ENCODE results near the gene TMEM86B. TPM values are rescaled to one million over a fixed set of nuclear protein-coding genes. Genes with fewer than 3 reads are reported as not detected.

TMEM86B gene
- total and polyA plus RNA-seq, 12 donors: 0.20 to 47.8 (median 4.3) TPM

DNA sequence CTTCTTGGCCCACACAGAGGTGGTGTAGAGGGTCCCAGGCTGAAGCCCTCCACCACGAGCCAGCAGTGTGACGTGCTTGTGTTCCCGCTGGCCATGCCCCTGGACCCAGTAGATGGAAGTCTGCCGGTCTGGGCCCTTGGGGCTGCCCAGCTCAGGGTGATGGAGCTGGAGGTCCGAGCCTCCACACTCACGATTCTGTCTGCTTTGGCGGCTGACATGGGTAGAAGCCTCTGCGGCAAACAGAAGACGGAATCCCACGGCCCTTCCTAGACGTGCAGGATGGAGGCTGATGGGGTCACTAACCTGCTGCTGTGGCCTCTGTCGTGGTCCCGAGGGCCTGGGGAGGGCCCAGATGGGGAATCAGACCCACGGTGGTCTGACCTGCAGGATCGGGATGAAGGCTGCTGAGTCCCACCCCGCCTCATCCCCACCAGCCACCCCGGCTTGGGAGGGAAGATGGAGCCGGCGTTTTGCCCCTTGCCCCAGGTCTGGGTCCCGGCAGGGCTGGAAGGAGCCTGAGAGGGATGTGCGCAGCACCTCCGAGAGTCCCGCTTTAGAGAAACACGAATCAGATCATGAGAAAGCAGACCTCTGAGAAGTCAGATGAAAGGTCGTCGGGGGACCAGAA, 4.4 kb downstream of the TMEM86B start:
- TF ChIP-seq, protein P1, sequence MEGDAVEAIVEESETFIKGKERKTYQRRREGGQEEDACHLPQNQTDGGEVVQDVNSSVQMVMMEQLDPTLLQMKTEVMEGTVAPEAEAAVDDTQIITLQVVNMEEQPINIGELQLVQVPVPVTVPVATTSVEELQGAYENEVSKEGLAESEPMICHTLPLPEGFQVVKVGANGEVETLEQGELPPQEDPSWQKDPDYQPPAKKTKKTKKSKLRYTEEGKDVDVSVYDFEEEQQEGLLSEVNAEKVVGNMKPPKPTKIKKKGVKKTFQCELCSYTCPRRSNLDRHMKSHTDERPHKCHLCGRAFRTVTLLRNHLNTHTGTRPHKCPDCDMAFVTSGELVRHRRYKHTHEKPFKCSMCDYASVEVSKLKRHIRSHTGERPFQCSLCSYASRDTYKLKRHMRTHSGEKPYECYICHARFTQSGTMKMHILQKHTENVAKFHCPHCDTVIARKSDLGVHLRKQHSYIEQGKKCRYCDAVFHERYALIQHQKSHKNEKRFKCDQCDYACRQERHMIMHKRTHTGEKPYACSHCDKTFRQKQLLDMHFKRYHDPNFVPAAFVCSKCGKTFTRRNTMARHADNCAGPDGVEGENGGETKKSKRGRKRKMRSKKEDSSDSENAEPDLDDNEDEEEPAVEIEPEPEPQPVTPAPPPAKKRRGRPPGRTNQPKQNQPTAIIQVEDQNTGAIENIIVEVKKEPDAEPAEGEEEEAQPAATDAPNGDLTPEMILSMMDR (IDR thresholded peaks at IDR 0.05): no peak
- no peak for TF ChIP-seq POLR2A (IDR thresholded peaks at IDR 0.05)
- peaks cover 0 to 26% of the 10 kb centered on the region in 2 donors for H3K36me3 ChIP-seq (replicated peaks in 1 of 2)
- H3K27me3 ChIP-seq: no peaks in the 10 kb centered on the region
- WGBS, 4 donors: 82 to 91% (median 83%) methylated on average over 6 to 26 of the region's 26 CpGs
- intact Hi-C loops (cut with DNase I): no loop called here
- no peak for DNase-seq
- no peak overlapping the region for H3K27ac ChIP-seq
- no peak overlapping the region for H3K4me3 ChIP-seq
- H3K4me1 ChIP-seq (replicated peaks in 1 of 2): peaks cover 2 to 5% of the 10 kb centered on the region in 2 donors
- H3K9me3 ChIP-seq (replicated peaks in 1 of 3): no peaks in the 10 kb centered on the region

DNA sequence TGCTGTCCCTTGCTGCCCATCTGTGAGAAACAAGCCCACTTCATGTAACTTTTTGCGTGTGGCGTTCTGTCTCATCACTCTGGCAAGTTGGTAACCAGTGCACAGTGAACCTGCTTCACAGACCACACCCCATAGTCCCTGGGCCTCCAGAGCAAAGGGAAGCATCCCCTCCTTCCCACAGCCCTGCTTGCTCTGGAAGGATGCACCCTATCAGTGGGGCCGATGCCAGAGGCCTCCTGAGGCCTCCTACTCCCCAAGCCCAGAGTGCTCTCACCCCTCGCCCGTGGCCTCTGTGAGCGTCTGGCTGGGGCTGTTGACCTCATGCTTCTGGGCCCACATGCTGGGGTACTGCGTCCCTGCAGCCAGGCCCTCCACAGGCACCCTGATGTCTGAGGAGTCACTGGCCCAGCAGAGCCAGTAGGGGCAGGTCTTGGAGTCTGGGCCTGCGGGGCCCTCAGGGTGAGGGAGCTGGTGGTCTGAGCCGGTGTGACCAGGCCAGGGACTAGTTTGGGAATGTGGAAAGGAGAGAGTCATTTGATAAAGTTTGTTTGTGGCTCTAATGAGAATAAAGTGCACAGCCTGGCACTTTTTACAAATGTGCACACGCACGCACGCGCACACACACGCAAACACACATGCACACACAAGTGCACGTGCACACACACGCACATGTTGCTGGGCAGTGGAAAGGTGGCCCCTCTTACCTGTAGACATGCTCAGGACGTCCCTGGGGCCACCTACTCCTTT, 5.1 kb downstream of the TMEM86B start:
- Histone ChIP-seq H3K27me3 (no peaks in the 10 kb centered on the region), H3K9me3 (replicated peaks in 1 of 3) (no peaks in the 10 kb centered on the region), H3K27ac (no peak overlapping the region), H3K4me1 (replicated peaks in 1 of 2) (peaks cover 0 to 5% of the 10 kb centered on the region in 2 donors), H3K4me3 (no peak overlapping the region), H3K36me3 (replicated peaks in 1 of 2) (peaks cover 0 to 21% of the 10 kb centered on the region in 2 donors)
- no peak for DNase-seq
- intact Hi-C loops (cut with DNase I): no loop called here
- no peak for TF ChIP-seq POLR2A (IDR thresholded peaks at IDR 0.05)
- TF ChIP-seq, protein P1 (IDR thresholded peaks at IDR 0.05): no peak
- WGBS, 4 donors: 86 to 93% (median 88%) methylated on average over 10 to 17 of the region's 17 CpGs

DNA sequence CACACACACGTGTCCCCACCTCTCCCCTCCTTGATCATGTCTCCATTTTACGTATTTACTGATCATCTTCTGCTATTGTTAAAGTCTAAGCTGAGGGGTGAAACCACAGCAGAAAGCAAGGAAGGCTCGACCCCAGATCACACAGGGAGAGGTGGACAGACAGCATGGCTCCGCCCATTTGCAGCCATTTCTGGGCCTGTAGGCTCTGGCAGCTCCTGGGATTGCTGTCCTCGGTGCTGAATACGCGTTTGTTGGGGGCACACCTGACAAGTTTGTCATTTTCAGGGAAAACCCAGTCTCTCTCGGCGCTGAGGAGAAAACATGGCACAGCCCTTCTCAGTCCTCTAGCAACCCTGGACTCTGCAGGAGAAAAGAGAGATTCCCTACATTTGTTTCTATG, 8.0 kb downstream of the TMEM86B start:
- Histone ChIP-seq H3K4me1 (replicated peaks in 1 of 2) (peaks cover 5 to 13% of the 10 kb centered on the region in 2 donors), H3K9me3 (replicated peaks in 1 of 3) (no peaks in the 10 kb centered on the region), H3K4me3 (no peak overlapping the region), H3K27ac (no peak overlapping the region), H3K27me3 (no peaks in the 10 kb centered on the region), H3K36me3 (replicated peaks in 1 of 2) (no peaks in the 10 kb centered on the region)
- TF ChIP-seq POLR2A (IDR thresholded peaks at IDR 0.05): no peak
- TF ChIP-seq, protein P1 (IDR thresholded peaks at IDR 0.05): no peak
- 78 to 85% (median 84%) methylated on average over 9 of the region's 9 CpGs for WGBS, 4 donors
- no peak for DNase-seq
- intact Hi-C loops (cut with DNase I): no loop called here

DNA sequence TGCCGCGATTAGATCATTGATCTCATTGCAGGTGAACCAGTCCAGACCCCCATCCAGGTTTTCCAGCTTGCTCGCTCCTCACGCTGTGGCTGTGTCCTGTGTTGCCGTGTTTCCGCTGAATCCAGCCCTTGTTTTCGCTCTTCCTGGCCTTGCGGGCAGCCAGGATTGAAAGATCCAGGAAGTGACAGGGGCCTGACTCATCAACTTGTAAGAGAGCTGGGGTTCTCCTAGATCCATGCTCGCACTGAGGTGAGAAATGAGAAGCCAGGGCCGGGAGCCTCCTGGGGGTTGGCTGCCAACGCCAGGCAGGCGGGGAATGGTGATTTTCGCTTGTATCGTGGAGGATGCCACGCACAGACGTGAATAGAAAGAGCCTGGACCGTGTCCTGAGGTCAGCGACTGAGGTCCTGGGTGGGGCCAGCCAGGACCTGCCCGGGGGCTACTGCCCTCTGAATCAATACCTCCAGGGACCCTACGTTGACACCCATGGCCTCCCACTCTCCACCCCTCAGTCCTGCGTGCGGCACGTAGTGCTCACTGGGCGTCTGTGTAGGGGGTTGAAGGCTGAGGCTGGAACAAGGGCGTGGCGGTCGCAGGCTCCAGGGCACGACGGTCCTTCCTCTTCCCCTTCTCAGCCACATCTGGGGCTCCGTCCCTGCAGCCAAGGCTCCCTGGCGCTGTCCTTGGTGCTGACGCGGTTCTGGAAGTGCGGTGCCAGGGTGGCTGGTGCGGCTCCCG, 11.9 kb downstream of the TMEM86B start:
- no peaks in the 10 kb centered on the region for H3K36me3 ChIP-seq (replicated peaks in 1 of 2)
- intact Hi-C loops (cut with DNase I): no loop called here
- H3K27ac ChIP-seq: peak overlapping the region; percentile 72 to 95 (median 90)
- H3K27me3 ChIP-seq: no peaks in the 10 kb centered on the region
- DNase-seq: peak; percentile 93 to 98 (median 96)
- peaks cover 3 to 13% of the 10 kb centered on the region in 2 donors for H3K4me1 ChIP-seq (replicated peaks in 1 of 2)
- TF ChIP-seq POLR2A (IDR thresholded peaks at IDR 0.05): peak; percentile 78 to 97
- TF ChIP-seq, protein P1 (IDR thresholded peaks at IDR 0.05): peak in 1 of 6 experiments; percentile 51
- WGBS, 4 donors: 2 to 5% (median 3%) methylated on average over 22 to 36 of the region's 36 CpGs
- peak overlapping the region in 2 of 4 donors; percentile 4 to 35 for H3K4me3 ChIP-seq
- peaks cover 0 to 3% (median 0%) of the 10 kb centered on the region in 3 donors for H3K9me3 ChIP-seq (replicated peaks in 1 of 3)

Data from adrenal gland (tissue), 12 donors.